Body of pancreas (tissue), 4 donors: ENCODE measurements around the gene TNS3. TPM values are rescaled to one million over a fixed set of nuclear protein-coding genes. Genes with fewer than 3 reads are reported as not detected.
A peak's percentile ranks its signal among the peaks of the same experiment; 100 is the strongest.

Experiments
- ATAC-seq: fragments of 150-250 bp; one replicate; pipeline ENCODE4 v1.9.1; 2016
- DNase-seq, 4 donors: peaks; one replicate each; pipeline ENCODE4 v3.0.0-alpha.2; 2019
- H3K27ac ChIP-seq, 4 donors: fragments of 200-600 bp; sonication (generic); 1 replicate in 3 of 4; 2 replicates in 1 of 4; pipeline versions ENCODE4 v1.5.1 to v1.6.1; 2016 to 2019; ENCODE audit warnings: mild to moderate bottlenecking in 1 of 4, mixed read lengths in 1 of 4, moderate library complexity in 1 of 4
- H3K27me3 ChIP-seq, 2 donors: fragments of 200-600 bp; sonication (generic); one replicate each; pipeline ENCODE4 v1.6.0; 2016; ENCODE audit warnings: mild to moderate bottlenecking in 1 of 2
- H3K36me3 ChIP-seq, 2 donors: fragments of 200-600 bp; sonication (generic); replicated peaks in 1 of 2; 2 replicates each; pipeline ENCODE4 v1.5.1; 2016; ENCODE audit warnings: low read depth in 2 of 2; ENCODE audit not compliant: insufficient read depth in 1 of 2
- H3K4me1 ChIP-seq: fragments of 200-600 bp; sonication (generic); one replicate; pipeline ENCODE4 v1.6.0; 2016
- H3K4me3 ChIP-seq, 2 donors: fragments of 200-600 bp; sonication (generic); 1 replicate in 1 of 2; 2 replicates in 1 of 2; pipeline ENCODE4 v1.5.1; 2016 to 2019
- H3K9me3 ChIP-seq, 3 donors: fragments of 200-600 bp; sonication (generic); 1 replicate in 2 of 3; 2 replicates in 1 of 3; pipeline ENCODE4 v1.5.1; 2016
- POLR2A ChIP-seq, 3 donors: fragments of 450-650 bp; IDR thresholded peaks; one replicate each; pipeline ENCODE4 v1.6.1; 2016; ENCODE audit warnings: antibody characterized with exemption in 3 of 3, mild to moderate bottlenecking in 2 of 3
- WGBS, 2 donors: methylation state at CpG; one replicate each; pipeline ENCODE4 v1.1.5; 2017; 5-methylcytosine and 5-hydroxymethylcytosine counted together
- intact Hi-C: fragments of 100-400 bp; cut with DNase I; formaldehyde crosslinking; loops from one replicate; pipeline ENCODE4 v1.15.1; 2023
- total RNA-seq, 2 donors: library from RNA; depleted of rRNA; stranded (reverse); fragments of >200 nt; gene quantifications; one replicate each; pipeline ENCODE4 v1.1.0, GENCODE V29; 2016
- TF ChIP-seq, protein P1 (sequence below), 7 experiments: fragments of 450-650 bp in 4 of 7; fragments of 200-600 bp in 3 of 7; sonication (generic) in 3 of 7; IDR thresholded peaks; one replicate each; pipeline ENCODE4 v1.5.1; 2016 to 2019; ENCODE audit warnings: antibody characterized with exemption in 7 of 7

The TNS3 gene
- total RNA-seq, 2 donors from 2014 or later = 100 to 265 TPM

DNA sequence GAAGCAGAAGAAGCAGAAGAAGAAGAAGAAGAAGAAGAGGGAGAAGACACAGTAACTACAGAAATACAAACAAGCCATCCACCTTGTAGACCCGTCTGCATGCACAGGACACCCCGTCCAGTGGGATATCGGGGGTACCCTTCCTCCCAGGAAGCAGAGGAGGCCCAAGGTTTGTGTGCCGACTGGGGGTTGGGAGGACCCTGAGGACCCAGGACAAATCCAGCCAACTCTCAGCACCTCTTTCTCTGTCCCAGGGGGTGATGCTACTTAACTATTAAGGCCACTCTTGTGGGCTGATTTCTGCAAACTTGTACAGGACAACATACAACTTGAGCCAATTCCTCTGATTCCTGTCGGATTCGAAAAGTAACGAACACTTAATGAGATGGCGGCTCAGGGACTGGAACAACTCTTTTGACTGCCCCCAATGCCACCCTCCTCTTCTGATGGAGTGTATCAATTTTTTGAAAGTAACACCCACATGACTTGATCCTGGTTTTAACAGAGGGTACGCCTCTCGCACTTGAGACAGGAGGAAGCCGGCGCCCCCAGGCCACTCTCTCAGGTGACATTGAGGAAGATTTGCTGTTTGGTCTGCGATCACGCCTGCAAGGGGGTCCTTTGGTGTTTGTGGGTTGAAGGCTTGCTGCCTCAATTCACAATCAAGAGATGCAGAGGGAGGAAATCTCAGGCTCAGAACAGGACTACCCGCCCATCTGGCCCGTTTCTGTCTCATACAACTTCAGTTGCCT, 192.6 kb downstream of the TNS3 start:
- Histone ChIP-seq H3K9me3 (no peaks in the 10 kb centered on the region), H3K27me3 (no peaks in the 10 kb centered on the region), H3K4me1 (peaks cover 49% of the 10 kb centered on the region), H3K27ac (no peak overlapping the region), H3K36me3 (peaks cover 4 to 15% of the 10 kb centered on the region in 2 donors), H3K4me3 (no peak overlapping the region)
- TF ChIP-seq POLR2A (IDR thresholded peaks at IDR 0.05) = no peak
- TF ChIP-seq, protein P1, sequence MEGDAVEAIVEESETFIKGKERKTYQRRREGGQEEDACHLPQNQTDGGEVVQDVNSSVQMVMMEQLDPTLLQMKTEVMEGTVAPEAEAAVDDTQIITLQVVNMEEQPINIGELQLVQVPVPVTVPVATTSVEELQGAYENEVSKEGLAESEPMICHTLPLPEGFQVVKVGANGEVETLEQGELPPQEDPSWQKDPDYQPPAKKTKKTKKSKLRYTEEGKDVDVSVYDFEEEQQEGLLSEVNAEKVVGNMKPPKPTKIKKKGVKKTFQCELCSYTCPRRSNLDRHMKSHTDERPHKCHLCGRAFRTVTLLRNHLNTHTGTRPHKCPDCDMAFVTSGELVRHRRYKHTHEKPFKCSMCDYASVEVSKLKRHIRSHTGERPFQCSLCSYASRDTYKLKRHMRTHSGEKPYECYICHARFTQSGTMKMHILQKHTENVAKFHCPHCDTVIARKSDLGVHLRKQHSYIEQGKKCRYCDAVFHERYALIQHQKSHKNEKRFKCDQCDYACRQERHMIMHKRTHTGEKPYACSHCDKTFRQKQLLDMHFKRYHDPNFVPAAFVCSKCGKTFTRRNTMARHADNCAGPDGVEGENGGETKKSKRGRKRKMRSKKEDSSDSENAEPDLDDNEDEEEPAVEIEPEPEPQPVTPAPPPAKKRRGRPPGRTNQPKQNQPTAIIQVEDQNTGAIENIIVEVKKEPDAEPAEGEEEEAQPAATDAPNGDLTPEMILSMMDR (IDR thresholded peaks at IDR 0.05) = no peak
- no peak for DNase-seq
- no peak for ATAC-seq
- 92 to 94% methylated on average over 16 of the region's 16 CpGs for WGBS, 2 donors
- intact Hi-C loops = no loop called here

DNA sequence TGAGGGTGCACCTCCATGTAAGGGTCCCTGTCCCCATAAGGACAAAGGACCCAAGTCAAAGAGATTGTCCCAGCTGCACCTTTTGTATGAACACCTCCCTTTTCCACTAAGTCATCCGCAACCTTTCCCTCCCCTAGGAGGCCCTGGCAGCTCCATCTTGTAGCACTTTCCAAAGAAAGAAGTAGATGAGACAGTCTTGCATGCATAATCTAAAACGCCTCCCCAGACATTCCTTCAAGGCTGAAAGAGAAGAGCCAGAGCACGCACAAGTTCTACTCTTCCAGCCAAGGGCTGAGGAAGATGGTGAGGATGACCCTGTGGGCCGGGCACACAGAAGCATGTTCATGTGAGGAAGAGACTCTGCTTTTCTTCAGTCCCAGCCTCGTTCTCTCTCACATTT, 194.4 kb downstream of the TNS3 start:
- no peak overlapping the region for H3K27ac ChIP-seq
- intact Hi-C loops = no loop called here
- ATAC-seq (no peak), DNase-seq (no peak)
- H3K27me3 ChIP-seq = no peaks in the 10 kb centered on the region
- TF ChIP-seq POLR2A (IDR thresholded peaks at IDR 0.05) = no peak
- TF ChIP-seq, protein P1 (IDR thresholded peaks at IDR 0.05) = no peak
- no peak overlapping the region for H3K4me3 ChIP-seq
- no peaks in the 10 kb centered on the region for H3K9me3 ChIP-seq
- 76 to 80% methylated on average over 5 of the region's 5 CpGs for WGBS, 2 donors
- peaks cover 34% of the 10 kb centered on the region for H3K4me1 ChIP-seq
- H3K36me3 ChIP-seq = peaks cover 0 to 11% of the 10 kb centered on the region in 2 donors

DNA sequence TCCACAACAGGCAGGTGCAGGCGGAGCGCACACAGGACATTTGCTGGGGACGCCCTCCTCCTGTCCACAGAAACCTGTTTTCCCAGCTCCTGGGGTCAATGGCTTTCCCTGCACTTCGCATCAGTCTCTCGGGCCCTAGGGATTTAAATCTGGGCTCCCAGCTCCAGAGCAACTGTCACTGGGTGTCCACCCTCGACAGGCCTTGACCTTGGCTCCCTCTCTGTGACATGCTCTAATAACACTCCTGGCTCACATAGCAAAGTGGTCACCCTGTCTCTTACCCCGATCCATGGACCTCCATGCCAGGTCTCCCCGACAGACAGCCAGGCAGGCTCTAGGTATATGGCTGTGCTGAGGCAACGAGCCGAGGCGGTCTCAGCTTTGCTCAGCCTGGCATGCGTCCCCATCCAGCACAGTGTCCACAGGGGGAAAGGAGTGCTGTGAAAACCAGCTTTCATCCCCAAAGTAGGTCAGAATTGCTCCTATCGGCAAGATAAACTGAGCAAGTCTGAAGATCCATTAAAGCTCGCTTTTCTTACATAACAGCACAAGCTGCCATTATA, 195.6 kb downstream of the TNS3 start:
- H3K27me3 ChIP-seq = no peaks in the 10 kb centered on the region
- no peak for DNase-seq
- TF ChIP-seq, protein P1 (IDR thresholded peaks at IDR 0.05) = no peak
- no peak for TF ChIP-seq POLR2A (IDR thresholded peaks at IDR 0.05)
- 75 to 88% methylated on average over 8 to 14 of the region's 14 CpGs for WGBS, 2 donors
- H3K36me3 ChIP-seq = peaks cover 0 to 11% of the 10 kb centered on the region in 2 donors
- H3K4me3 ChIP-seq = no peak overlapping the region
- H3K27ac ChIP-seq = peak overlapping the region in 1 of 4 donors; percentile 1
- intact Hi-C loops = no loop called here
- ATAC-seq = no peak
- no peaks in the 10 kb centered on the region for H3K9me3 ChIP-seq
- peaks cover 29% of the 10 kb centered on the region for H3K4me1 ChIP-seq

DNA sequence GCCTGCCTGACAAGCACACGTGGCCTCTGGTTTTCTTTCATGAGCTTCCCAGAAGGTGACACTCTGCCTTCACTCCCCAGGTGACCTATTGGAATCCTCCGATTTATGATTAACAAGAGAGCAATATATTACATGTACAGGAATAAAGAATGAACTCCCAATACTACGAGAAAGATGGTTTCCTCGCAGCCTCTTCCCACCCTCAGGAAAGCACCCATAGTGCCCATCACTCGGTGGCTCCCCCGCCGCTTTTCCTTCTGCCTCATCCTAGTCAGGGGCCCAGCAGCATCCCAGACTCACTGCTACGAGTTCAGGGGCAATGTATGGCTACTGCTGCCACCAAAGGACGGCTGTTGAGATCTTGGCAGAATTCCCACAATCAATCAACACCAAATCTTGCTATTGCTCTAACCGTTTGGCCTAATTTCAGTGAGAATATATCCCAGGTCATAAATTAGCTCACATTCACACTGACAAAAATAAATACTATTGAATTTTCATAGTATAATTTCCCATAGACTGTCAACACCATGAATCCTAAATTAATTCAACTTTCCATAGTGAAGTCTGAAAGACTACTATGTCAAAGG, 196.3 kb downstream of the TNS3 start:
- TF ChIP-seq, protein P1 (IDR thresholded peaks at IDR 0.05) = no peak
- Histone ChIP-seq H3K4me3 (no peak overlapping the region), H3K27me3 (no peaks in the 10 kb centered on the region), H3K36me3 (peaks cover 0 to 7% of the 10 kb centered on the region in 2 donors), H3K4me1 (peaks cover 36% of the 10 kb centered on the region), H3K27ac (no peak overlapping the region), H3K9me3 (no peaks in the 10 kb centered on the region)
- ATAC-seq = no peak
- 60 to 62% methylated on average over 10 of the region's 10 CpGs for WGBS, 2 donors
- intact Hi-C loops = no loop called here
- no peak for DNase-seq
